ENCODE results near the gene ADAMTS10.

GRCh38 chr19:8600816-8601215 lies 9.7 kb downstream of the ADAMTS10 start:
- TF ChIP-seq CTCF (IDR thresholded peaks at IDR 0.05; ENCODE audit: extremely low read depth in 1 of 2, insufficient read depth in 1 of 2, low read depth in 1 of 2, low read length in 2 of 2) (no peak), POLR2A (IDR thresholded peaks at IDR 0.05; ENCODE audit: low read depth, low read length) (no peak)

All from endothelial cell of umbilical vein (primary cell).